HEK293 (cell line): ENCODE measurements around the gene AMMECR1L.

ENCODE experiments used
- ATF2 ChIP-seq: fragments of 450-650 bp; formaldehyde crosslinking; IDR thresholded peaks from 2 replicates; pipeline ENCODE4 v1.5.1; 2016; ENCODE audit warnings: missing biosample characterization, missing genetic modification characterization, low read depth
- CTCF ChIP-seq: fragments of 450-650 bp; formaldehyde crosslinking; IDR thresholded peaks from 2 replicates; pipeline ENCODE4 v1.5.1; 2016; ENCODE audit warnings: missing biosample characterization, missing genetic modification characterization
- HOXA7 ChIP-seq: sonication (generic); formaldehyde crosslinking; IDR thresholded peaks from 2 replicates; pipeline ENCODE4 v1.8.1; 2022; ENCODE audit warnings: missing genetic modification reagents, borderline replicate concordance
- TCF7L2 ChIP-seq: IDR thresholded peaks from 2 replicates; pipeline ENCODE4 v1.6.1; 2011; ENCODE audit warnings: low read depth, mild to moderate bottlenecking, inconsistent platforms, low read length, moderate library complexity, borderline replicate concordance
- ZBTB1 ChIP-seq: fragments of 450-650 bp; formaldehyde crosslinking; IDR thresholded peaks from 2 replicates; pipeline ENCODE4 v1.5.1; 2016; ENCODE audit warnings: missing biosample characterization, missing genetic modification characterization
- ZBTB10 ChIP-seq: fragments of 450-650 bp; formaldehyde crosslinking; IDR thresholded peaks from 2 replicates; pipeline ENCODE4 v1.5.1; 2016; ENCODE audit warnings: missing biosample characterization, missing genetic modification characterization
- ZNF140 ChIP-seq: fragments of 450-650 bp; formaldehyde crosslinking; IDR thresholded peaks from 2 replicates; pipeline ENCODE4 v1.5.1; 2016; ENCODE audit warnings: missing biosample characterization, missing genetic modification characterization
- ZNF174 ChIP-seq: fragments of 450-650 bp; formaldehyde crosslinking; IDR thresholded peaks from 2 replicates; pipeline ENCODE4 v1.5.0; 2017; ENCODE audit warnings: missing biosample characterization, mild to moderate bottlenecking, missing genetic modification characterization
- ZNF18 ChIP-seq: fragments of 450-650 bp; formaldehyde crosslinking; IDR thresholded peaks from 2 replicates; pipeline ENCODE4 v1.5.1; 2016; ENCODE audit warnings: missing biosample characterization, missing genetic modification characterization
- ZNF19 ChIP-seq: fragments of 450-650 bp; formaldehyde crosslinking; IDR thresholded peaks from 2 replicates; pipeline ENCODE4; 2016; ENCODE audit warnings: missing biosample characterization, missing genetic modification characterization, low read depth
- ZNF280D ChIP-seq: fragments of 450-650 bp; formaldehyde crosslinking; IDR thresholded peaks from 2 replicates; pipeline ENCODE4 v1.5.1; 2016; ENCODE audit warnings: missing biosample characterization, missing genetic modification characterization
- ZNF354C ChIP-seq: fragments of 450-650 bp; formaldehyde crosslinking; IDR thresholded peaks from 2 replicates; pipeline ENCODE4 v1.5.1; 2016; ENCODE audit warnings: missing biosample characterization, missing genetic modification characterization, low read depth, borderline replicate concordance
- ZNF785 ChIP-seq: fragments of 450-650 bp; formaldehyde crosslinking; IDR thresholded peaks from 2 replicates; pipeline ENCODE4 v1.5.1; 2016; ENCODE audit warnings: missing biosample characterization, missing genetic modification characterization

GRCh38 chr2:127864877-127865276 lies 20.9 kb downstream of the AMMECR1L start:
- TF ChIP-seq CTCF (tag by site-specific recombination) = no peak
- no peak for TF ChIP-seq ZNF354C (tag by site-specific recombination)
- TF ChIP-seq ATF2 (tag by site-specific recombination) = peak; percentile 94
- TF ChIP-seq TCF7L2 = no peak
- TF ChIP-seq HOXA7 (CRISPR knock-in tag) = no peak
- TF ChIP-seq ZNF18 (tag by site-specific recombination) = no peak
- no peak for TF ChIP-seq ZNF174 (tag by site-specific recombination)
- TF ChIP-seq ZNF140 (tag by site-specific recombination) = no peak
- TF ChIP-seq ZBTB1 (tag by site-specific recombination) = no peak
- TF ChIP-seq ZNF19 (tag by site-specific recombination) = no peak
- TF ChIP-seq ZNF280D (tag by site-specific recombination) = no peak
- TF ChIP-seq ZBTB10 = no peak
- TF ChIP-seq ZNF785 (tag by site-specific recombination) = no peak
